ENCODE measurements around the gene FAM217A.

FAM217A gene

GRCh38 chr6:4029687-4030086 is 49.2 kb downstream of the FAM217A start:
- peaks cover 96% of the 10 kb centered on the region for H3K79me2 ChIP-seq (ENCODE audit: insufficient read depth, low read depth)
- H3K27ac ChIP-seq, result no peak overlapping the region
- no peak overlapping the region for H3K4me3 ChIP-seq (IDR thresholded peaks at IDR 0.05; ENCODE audit: insufficient read depth, low read depth, low read length)
- H4K20me1 ChIP-seq (ENCODE audit: insufficient read depth), result peaks cover 32% of the 10 kb centered on the region
- H2AFZ ChIP-seq (ENCODE audit: low read depth), result no peak overlapping the region
- no peak overlapping the region for H3K4me2 ChIP-seq
- no peak overlapping the region for H3K9ac ChIP-seq
- no peaks in the 10 kb centered on the region for H3K27me3 ChIP-seq (ENCODE audit: insufficient read depth, low read depth)
- no peak for TF ChIP-seq CTCF (conservative IDR thresholded peaks at IDR 0.05; ENCODE audit: low read depth, low read length)
- peaks cover 3% of the 10 kb centered on the region; the same call in 1 of the 2 replicates for H3K36me3 ChIP-seq (ENCODE audit: insufficient read depth)
- peaks cover 15% of the 10 kb centered on the region for H3K4me1 ChIP-seq (ENCODE audit: low read depth, poor library complexity, severe bottlenecking)

- H3K79me2 ChIP-seq (ENCODE audit: insufficient read depth, low read depth), result peaks cover 98% of the 10 kb centered on the region
- H3K4me3 ChIP-seq (IDR thresholded peaks at IDR 0.05; ENCODE audit: insufficient read depth, low read depth, low read length), result no peak overlapping the region
- H3K9ac ChIP-seq, result no peak overlapping the region
- H4K20me1 ChIP-seq (ENCODE audit: insufficient read depth), result peaks cover 46% of the 10 kb centered on the region
- no peak overlapping the region for H2AFZ ChIP-seq (ENCODE audit: low read depth)
- H3K4me1 ChIP-seq (ENCODE audit: low read depth, poor library complexity, severe bottlenecking), result peaks cover 32% of the 10 kb centered on the region
- TF ChIP-seq CTCF (conservative IDR thresholded peaks at IDR 0.05; ENCODE audit: low read depth, low read length), result no peak
- peaks cover 3% of the 10 kb centered on the region; the same call in 1 of the 2 replicates for H3K36me3 ChIP-seq (ENCODE audit: insufficient read depth)
- H3K4me2 ChIP-seq, result no peak overlapping the region
- no peak overlapping the region for H3K27ac ChIP-seq
- no peaks in the 10 kb centered on the region for H3K27me3 ChIP-seq (ENCODE audit: insufficient read depth, low read depth)
Observed at GRCh38 chr6:4028051-4028450, 50.9 kb downstream of the FAM217A start.

GRCh38 chr6:4025681-4026080 is 53.3 kb downstream of the FAM217A start:
- Histone ChIP-seq H3K79me2 (ENCODE audit: insufficient read depth, low read depth) (peaks cover 94% of the 10 kb centered on the region), H3K4me3 (IDR thresholded peaks at IDR 0.05; ENCODE audit: insufficient read depth, low read depth, low read length) (no peak overlapping the region), H3K4me2 (no peak overlapping the region), H3K27me3 (ENCODE audit: insufficient read depth, low read depth) (no peaks in the 10 kb centered on the region), H3K9ac (no peak overlapping the region), H4K20me1 (ENCODE audit: insufficient read depth) (peaks cover 46% of the 10 kb centered on the region), H2AFZ (ENCODE audit: low read depth) (no peak overlapping the region), H3K27ac (no peak overlapping the region), H3K4me1 (ENCODE audit: low read depth, poor library complexity, severe bottlenecking) (peaks cover 35% of the 10 kb centered on the region), H3K36me3 (ENCODE audit: insufficient read depth) (no peaks in the 10 kb centered on the region; the same call in 1 of the 2 replicates)
- no peak for TF ChIP-seq CTCF (conservative IDR thresholded peaks at IDR 0.05; ENCODE audit: low read depth, low read length)

GRCh38 chr6:4023240-4023639 is 55.7 kb downstream of the FAM217A start:
- Histone ChIP-seq H3K9ac (no peak overlapping the region), H4K20me1 (ENCODE audit: insufficient read depth) (peaks cover 42% of the 10 kb centered on the region), H2AFZ (ENCODE audit: low read depth) (no peak overlapping the region)

More at GRCh38 chr6:4023240-4023639, 55.7 kb downstream of the FAM217A start:
- Histone ChIP-seq H3K27ac (peak overlapping the region; percentile 94; the same call in 1 of the 2 replicates), H3K27me3 (ENCODE audit: insufficient read depth, low read depth) (no peaks in the 10 kb centered on the region), H3K79me2 (ENCODE audit: insufficient read depth, low read depth) (peaks cover 70% of the 10 kb centered on the region), H3K4me3 (IDR thresholded peaks at IDR 0.05; ENCODE audit: insufficient read depth, low read depth, low read length) (no peak overlapping the region), H3K36me3 (ENCODE audit: insufficient read depth) (no peaks in the 10 kb centered on the region; the same call in 1 of the 2 replicates), H3K4me1 (ENCODE audit: low read depth, poor library complexity, severe bottlenecking) (peaks cover 40% of the 10 kb centered on the region), H3K4me2 (peak overlapping the region; percentile 88)
- no peak for TF ChIP-seq CTCF (conservative IDR thresholded peaks at IDR 0.05; ENCODE audit: low read depth, low read length)

Data from KMS-11 (cell line).